Mucosa of descending colon (tissue), 3 donors: ENCODE measurements around the gene PAGR1. TPM values are rescaled to one million over a fixed set of nuclear protein-coding genes. Genes with fewer than 3 reads are reported as not detected.
A peak's percentile ranks its signal among the peaks of the same experiment; 100 is the strongest.

Source experiments
- ATAC-seq: fragments of 200-7000 bp; cut with Tn5 transposase; one replicate; pipeline ENCODE4 v1.9.1; 2020; ENCODE audit warnings: mild to moderate bottlenecking, moderate library complexity
- DNase-seq, 3 donors: peaks; one replicate each; pipeline ENCODE4 v3.0.0-alpha.2; 2020
- H3K36me3 ChIP-seq: fragments of 200-600 bp; one replicate; pipeline ENCODE4 v1.8.0; 2021; ENCODE audit warnings: low read depth, mild to moderate bottlenecking
- H3K4me1 ChIP-seq: fragments of 200-600 bp; one replicate; pipeline ENCODE4 v1.8.0; 2021; ENCODE audit warnings: low read depth, mild to moderate bottlenecking
- H3K4me3 ChIP-seq: fragments of 200-600 bp; one replicate; pipeline ENCODE4 v1.8.0; 2021; ENCODE audit warnings: mild to moderate bottlenecking
- H3K9me3 ChIP-seq: fragments of 200-600 bp; one replicate; pipeline ENCODE4 v1.8.0; 2021; ENCODE audit warnings: mild to moderate bottlenecking
- intact Hi-C, 2 donors: fragments of 100-400 bp; cut with DNase I in 1 of 2; cut with micrococcal nuclease in 1 of 2; formaldehyde crosslinking; loops; one replicate each; pipeline versions ENCODE4 v1.11.0 to v1.11.1; 2022; cut with DNase I, micrococcal nuclease
- total RNA-seq, 3 donors: library from RNA; stranded (reverse); fragmentation: NEBNext Ultra II Directional in 2 of 3; extraction: Animal tissue kit (Norgen Biotek cat#: 25700) in 2 of 3; gene quantifications; one replicate each; pipeline versions ENCODE4 v1.2.1 to v1.2.4, GENCODE V29; 2021 to 2023
- TF ChIP-seq, protein P1 (sequence below): fragments of 200-600 bp; IDR thresholded peaks from one replicate; pipeline ENCODE4 v1.8.0; 2022; ENCODE audit warnings: antibody characterized with exemption, mild to moderate bottlenecking
- donor health status: DM: no; HTN: no; CAD: no; lungs with moderate emphysema.
- donor health status: DM: no; HTN: no; CAD: no.
- donor health status: DM: no; HTN: yes; CAD: no.

The PAGR1 gene
- total RNA-seq, 3 donors from 2014 or later, result 15.6 to 25.1 (median 20.5) TPM

DNA sequence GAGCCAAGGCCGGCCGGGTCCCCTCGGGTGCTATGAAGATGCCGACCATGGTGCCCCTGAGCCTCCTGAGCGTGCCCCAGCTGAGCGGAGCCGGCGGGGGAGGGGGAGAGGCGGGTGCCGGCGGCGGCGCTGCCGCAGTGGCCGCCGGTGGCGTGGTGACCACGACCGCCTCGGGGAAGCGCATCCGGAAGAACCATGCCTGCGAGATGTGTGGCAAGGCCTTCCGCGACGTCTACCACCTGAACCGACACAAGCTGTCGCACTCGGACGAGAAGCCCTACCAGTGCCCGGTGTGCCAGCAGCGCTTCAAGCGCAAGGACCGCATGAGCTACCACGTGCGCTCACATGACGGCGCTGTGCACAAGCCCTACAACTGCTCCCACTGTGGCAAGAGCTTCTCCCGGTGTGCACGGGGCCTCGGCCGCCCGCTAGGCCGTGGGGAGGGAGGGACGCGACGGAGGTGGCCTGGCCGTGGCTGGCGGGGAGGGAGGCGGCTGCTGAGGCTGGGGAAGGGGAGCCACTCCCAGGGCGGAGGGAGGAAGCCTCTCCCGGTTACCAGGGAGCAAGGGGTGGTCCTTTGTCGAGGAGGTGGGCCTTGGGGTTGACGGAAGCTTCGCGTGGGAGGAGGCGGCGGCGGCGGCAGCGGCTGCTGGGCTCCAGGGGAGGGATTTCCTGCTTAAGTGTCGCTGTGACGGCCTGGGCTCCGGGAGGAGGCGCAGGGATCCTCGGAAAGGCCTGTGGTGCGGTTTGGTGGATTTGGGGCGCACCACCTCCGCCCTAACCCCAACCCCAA lies 8.3 kb upstream of the PAGR1 start:
- no peaks in the 10 kb centered on the region for H3K9me3 ChIP-seq
- H3K4me3 ChIP-seq, result peak overlapping the region; percentile 54
- no peaks in the 10 kb centered on the region for H3K36me3 ChIP-seq
- TF ChIP-seq, protein P1, sequence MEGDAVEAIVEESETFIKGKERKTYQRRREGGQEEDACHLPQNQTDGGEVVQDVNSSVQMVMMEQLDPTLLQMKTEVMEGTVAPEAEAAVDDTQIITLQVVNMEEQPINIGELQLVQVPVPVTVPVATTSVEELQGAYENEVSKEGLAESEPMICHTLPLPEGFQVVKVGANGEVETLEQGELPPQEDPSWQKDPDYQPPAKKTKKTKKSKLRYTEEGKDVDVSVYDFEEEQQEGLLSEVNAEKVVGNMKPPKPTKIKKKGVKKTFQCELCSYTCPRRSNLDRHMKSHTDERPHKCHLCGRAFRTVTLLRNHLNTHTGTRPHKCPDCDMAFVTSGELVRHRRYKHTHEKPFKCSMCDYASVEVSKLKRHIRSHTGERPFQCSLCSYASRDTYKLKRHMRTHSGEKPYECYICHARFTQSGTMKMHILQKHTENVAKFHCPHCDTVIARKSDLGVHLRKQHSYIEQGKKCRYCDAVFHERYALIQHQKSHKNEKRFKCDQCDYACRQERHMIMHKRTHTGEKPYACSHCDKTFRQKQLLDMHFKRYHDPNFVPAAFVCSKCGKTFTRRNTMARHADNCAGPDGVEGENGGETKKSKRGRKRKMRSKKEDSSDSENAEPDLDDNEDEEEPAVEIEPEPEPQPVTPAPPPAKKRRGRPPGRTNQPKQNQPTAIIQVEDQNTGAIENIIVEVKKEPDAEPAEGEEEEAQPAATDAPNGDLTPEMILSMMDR, result peak; percentile 39
- ATAC-seq (peak; percentile 40), DNase-seq (peak; percentile 91 to 94 (median 94))
- intact Hi-C loops, result no loop called here
- peaks cover 50% of the 10 kb centered on the region for H3K4me1 ChIP-seq

DNA sequence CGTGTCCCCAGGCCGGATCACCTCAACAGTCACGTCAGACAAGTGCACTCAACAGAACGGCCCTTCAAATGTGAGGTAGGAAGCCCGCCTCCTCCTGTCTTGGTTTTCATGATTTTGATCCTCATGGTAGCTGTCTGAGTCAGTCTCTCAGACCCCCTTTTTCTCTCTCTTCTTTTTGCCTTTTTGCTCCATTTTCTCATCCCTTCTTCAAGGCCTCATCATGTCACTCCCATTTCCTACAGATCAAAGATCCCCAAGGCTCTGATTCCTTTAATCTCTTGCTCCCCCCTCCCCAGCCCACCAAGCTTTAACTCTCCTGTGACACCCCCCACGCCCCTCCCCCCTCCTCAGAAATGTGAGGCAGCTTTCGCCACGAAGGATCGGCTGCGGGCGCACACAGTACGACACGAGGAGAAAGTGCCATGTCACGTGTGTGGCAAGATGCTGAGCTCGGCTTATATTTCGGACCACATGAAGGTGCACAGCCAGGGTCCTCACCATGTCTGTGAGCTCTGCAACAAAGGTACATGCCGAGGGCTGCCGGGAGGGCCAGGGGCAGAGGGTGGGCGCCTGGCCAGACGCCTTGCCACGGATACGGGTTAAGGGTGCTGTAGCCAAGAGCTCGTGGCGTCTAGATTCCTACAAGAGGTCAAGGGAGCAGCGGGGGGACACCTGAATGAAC lies 7.6 kb upstream of the PAGR1 start:
- TF ChIP-seq, protein P1, result no peak
- ATAC-seq, result no peak
- H3K9me3 ChIP-seq, result no peaks in the 10 kb centered on the region
- DNase-seq, result peak; percentile 59 to 72 (median 65)
- intact Hi-C loops, result no loop called here
- no peaks in the 10 kb centered on the region for H3K36me3 ChIP-seq
- peaks cover 56% of the 10 kb centered on the region for H3K4me1 ChIP-seq
- H3K4me3 ChIP-seq, result no peak overlapping the region

DNA sequence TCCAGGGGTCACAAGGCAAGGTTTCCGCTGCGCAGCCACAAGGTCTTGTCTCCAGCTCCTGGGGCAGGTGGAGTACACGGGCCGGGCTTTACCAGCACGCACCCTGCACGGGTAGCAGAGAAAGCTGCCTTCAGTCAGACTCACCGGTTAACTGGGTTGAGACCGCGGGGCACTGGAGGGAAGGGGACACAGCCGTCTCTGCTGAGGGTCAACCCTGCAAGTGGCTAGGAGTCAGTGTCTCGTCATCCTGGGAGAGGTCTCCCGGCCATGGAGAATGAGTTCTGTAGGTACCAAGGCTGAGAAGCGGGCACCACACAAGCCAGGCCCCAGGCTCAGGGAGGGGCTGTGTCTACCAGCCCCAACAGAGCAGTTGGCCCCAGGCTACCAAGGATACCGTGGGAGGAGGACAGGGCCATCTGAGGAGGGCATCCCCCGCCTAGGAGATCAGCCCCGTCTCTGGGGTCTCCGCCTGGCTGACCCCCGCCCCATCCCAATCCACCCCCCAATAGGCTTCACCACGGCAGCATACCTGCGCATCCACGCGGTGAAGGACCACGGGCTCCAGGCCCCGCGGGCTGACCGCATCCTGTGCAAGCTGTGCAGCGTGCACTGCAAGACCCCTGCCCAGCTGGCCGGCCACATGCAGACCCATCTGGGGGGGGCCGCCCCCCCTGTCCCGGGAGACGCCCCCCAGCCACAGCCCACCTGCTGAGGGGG lies 6.8 kb upstream of the PAGR1 start:
- intact Hi-C loops, result no loop called here
- peak in 2 of 3 donors; percentile 62 to 72 for DNase-seq

DNA sequence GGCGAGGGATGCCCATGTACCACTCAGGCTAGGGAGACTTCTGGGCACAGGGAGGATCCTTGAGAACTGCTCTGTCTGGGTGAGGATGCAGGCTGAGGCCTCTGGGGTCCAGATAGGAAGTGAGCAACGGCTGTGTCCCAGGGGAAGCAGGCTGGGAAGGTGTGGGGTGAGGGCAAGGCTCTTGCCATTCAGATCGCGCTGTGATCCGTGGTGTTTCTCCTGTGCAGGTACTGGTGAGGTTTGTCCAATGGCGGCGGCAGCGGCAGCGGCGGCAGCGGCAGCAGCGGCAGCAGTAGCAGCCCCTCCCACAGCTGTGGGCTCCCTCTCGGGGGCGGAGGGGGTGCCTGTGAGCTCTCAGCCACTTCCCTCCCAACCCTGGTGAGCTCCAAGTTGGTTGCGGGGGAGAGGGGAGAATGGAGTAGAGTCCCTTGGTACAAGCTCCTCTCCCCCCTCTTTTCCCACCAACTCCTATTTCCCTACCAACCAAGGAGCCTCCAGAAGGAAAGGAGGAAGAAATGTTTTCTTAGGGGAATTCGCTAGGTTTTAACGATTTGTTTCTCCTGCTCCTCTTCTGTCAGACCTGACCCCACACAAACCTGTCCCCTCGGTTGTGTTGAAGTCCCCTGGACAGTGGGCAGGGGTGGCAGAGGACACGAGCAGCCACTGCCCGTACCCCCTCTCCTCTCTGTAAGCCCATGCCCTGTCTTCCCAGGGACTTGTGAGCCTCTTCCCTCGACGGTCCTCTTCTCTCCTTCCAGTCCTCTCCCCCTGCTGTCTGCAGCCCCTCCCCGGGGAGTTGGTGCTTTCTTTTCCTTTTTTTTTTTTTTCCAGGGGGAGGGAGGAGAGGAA lies 5.9 kb upstream of the PAGR1 start:
- DNase-seq, result peak; percentile 33 to 74 (median 57)
- Histone ChIP-seq H3K9me3 (no peaks in the 10 kb centered on the region), H3K36me3 (no peaks in the 10 kb centered on the region), H3K4me3 (no peak overlapping the region), H3K4me1 (peaks cover 56% of the 10 kb centered on the region)
- intact Hi-C loops, result no loop called here
- TF ChIP-seq, protein P1, result no peak
- no peak for ATAC-seq

More for the DNA sequence above, 6.8 kb upstream of the PAGR1 start:
- no peaks in the 10 kb centered on the region for H3K9me3 ChIP-seq
- H3K36me3 ChIP-seq, result no peaks in the 10 kb centered on the region
- TF ChIP-seq, protein P1, result no peak
- H3K4me1 ChIP-seq, result peaks cover 53% of the 10 kb centered on the region
- ATAC-seq, result no peak
- H3K4me3 ChIP-seq, result no peak overlapping the region

DNA sequence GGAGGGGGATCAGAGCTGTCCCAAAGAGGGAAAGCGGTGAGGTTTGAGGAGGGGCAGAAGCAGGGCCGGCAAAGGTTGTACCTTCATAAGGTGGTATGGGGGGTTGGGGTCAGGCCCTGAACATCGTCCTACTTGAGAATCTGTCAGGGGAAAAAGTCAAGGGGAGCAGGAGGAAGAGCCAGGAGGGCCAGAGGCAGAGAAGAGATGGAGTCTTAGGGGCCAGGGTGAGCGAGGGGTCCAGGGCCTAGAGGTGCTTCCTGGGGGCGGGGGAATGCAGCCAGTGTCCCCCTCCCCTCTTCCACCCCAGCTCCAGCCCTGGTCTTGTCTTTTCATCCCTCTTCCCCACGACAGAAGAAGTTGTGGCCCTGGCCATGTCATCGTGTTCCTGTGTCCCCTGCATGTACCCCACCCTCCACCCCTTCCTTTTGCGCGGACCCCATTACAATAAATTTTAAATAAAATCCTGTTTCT lies 5.2 kb upstream of the PAGR1 start:
- TF ChIP-seq, protein P1, result no peak
- H3K4me1 ChIP-seq, result peaks cover 60% of the 10 kb centered on the region

More for the DNA sequence above, 5.2 kb upstream of the PAGR1 start:
- no peaks in the 10 kb centered on the region for H3K9me3 ChIP-seq
- DNase-seq (peak in 1 of 3 donors; percentile 53), ATAC-seq (no peak)
- intact Hi-C loops, result no loop called here
- H3K4me3 ChIP-seq, result no peak overlapping the region
- no peaks in the 10 kb centered on the region for H3K36me3 ChIP-seq
